GM18520 (cell line): Measurements from ENCODE around the gene CHST8.

Experiments used
- ATAC-seq: cut with Tn5 transposase; IDR thresholded peaks from one replicate; pipeline ENCODE4 v1.9.1; 2021; ENCODE audit not compliant: unreplicated experiment

The CHST8 gene

DNA sequence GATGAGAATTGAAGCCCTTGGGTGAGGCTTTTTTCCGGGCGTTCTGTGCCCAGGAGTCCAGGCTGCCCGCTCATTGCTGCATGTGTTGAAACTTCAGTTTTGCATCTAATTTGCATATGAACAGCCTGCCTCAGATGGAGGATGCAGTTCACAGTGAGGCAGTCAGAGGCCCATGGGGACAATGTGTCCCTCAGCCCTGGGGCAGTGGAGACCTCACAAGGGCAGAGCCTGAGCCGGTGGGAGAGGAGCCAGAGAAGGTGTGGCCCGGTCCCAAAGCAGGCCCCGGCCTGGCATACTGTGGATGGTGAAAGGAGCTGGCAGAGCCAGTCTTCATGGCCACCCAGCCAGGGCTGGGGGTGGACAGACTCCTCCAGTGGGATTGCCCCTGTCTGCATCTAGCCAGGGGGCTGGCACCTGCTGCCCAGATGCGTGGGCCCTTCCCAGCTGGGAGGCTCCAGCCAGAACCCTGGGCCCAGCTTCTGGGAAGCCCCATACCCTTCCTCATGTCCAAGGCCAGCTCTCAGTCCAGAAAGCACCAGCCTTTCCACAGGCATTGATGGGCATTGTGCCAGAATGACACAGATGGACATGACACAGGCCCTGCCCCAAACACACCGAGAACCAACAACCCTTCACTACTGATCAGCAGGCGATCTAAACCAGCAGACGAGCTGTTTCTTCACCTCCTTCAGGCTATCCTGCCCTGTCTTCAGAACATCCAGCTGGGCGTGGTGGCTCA lies 142.0 kb downstream of the CHST8 start:
- ATAC-seq: no peak

- ATAC-seq: no peak
These were observed 144.9 kb downstream of the CHST8 start for GRCh38 chr19:33766623-33767022.

DNA sequence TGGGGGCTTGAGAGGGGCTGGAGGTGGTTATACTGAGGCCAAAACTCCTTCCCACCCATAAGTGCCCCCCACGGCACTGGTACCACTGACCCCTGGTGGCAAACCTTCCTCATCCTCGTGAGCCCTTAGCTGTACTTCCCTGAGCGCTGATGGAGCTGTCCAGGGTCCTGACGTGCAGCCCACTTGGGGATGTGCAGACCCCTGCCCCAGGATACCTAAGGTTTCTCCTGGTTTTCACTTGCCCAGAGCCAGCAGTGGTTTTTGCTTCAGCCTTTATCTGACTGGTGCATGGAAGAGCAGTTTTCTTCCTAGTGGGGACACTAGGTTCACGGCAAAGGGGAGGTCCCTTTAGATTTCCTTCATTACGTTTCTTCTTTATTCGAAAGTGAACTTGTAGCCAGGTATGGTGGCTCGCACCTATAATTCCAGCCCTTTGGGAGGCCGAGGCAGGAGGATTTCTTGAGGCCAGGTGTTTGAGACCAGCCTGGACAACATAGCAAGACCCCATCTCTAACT lies 146.2 kb downstream of the CHST8 start:
- no peak for ATAC-seq

GRCh38 chr19:33769208-33769607 lies 147.5 kb downstream of the CHST8 start:
- no peak for ATAC-seq

DNA sequence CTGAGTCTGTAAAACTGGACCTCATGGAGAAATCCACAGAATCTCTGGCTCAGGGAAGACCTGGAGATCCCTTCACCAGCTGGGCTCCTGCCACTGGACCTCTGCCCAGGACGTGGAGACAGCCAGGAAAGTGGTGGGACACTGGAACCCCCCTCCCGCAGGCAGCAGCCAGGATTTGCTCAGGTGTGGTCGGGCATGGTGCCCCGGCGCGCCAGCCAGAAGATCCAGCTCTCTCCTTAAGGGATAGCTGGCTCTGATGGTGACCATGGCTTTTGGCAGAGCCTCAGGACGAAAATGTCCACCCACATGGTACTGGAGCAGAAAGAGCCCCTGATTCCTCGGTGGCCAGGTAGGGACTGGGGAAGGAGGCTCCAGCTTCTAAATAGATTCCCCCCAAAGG lies 148.4 kb downstream of the CHST8 start:
- no peak for ATAC-seq

DNA sequence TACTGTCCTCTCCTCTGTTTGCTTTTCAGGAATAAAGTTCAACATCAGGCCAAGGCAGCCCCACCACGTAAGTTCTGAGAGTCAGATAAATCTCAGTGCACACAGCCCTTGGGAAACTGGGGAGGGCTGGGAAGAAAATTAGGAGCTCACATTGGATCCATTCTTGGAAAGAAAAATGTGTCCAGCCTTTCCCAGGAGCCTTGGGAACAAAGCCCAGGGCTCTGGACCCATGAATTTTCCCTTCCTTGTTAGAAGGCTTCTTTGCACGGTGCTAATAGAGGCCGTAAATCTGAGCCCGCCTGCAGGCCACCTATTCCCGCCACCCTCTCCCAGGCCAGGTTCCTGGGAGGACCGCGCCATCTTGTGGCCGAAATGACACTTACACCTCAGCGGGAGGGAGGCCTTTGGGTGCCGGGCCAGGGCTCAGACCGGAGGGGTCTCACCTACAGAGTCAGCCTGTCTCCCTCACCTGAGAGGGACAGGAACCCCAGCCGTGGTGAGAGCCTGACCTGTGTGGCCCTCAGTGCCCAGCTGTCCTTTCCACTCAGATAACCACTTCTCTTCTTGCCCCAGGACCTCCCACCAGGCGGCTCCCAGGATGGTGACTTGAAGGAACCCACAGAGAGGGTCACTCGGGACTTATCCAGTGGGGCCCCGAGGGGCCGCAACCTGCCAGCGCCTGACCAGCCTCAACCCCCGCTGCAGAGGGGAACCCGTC lies 149.8 kb downstream of the CHST8 start:
- ATAC-seq: no peak

DNA sequence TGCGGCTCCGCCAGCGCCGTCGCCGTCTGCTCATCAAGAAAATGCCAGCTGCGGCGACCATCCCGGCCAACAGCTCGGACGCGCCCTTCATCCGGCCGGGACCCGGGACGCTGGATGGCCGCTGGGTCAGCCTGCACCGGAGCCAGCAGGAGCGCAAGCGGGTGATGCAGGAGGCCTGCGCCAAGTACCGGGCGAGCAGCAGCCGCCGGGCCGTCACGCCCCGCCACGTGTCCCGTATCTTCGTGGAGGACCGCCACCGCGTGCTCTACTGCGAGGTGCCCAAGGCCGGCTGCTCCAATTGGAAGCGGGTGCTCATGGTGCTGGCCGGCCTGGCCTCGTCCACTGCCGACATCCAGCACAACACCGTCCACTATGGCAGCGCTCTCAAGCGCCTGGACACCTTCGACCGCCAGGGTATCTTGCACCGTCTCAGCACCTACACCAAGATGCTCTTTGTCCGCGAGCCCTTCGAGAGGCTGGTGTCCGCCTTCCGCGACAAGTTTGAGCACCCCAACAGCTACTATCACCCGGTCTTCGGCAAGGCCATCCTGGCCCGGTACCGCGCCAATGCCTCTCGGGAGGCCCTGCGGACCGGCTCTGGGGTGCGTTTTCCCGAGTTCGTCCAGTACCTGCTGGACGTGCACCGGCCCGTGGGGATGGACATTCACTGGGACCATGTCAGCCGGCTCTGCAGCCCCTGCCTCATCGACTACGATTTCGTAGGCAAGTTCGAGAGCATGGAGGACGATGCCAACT lies 150.5 kb downstream of the CHST8 start:
- no peak for ATAC-seq

DNA sequence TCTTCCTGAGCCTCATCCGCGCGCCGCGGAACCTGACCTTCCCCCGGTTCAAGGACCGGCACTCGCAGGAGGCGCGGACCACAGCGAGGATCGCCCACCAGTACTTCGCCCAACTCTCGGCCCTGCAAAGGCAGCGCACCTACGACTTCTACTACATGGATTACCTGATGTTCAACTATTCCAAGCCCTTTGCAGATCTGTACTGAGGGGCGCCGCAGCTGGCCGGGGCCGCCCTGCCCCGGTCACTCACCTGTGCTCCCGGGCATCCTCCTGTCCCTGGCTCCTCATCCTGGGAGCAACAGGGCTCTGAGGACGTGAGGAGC lies 151.1 kb downstream of the CHST8 start:
- no peak for ATAC-seq

DNA sequence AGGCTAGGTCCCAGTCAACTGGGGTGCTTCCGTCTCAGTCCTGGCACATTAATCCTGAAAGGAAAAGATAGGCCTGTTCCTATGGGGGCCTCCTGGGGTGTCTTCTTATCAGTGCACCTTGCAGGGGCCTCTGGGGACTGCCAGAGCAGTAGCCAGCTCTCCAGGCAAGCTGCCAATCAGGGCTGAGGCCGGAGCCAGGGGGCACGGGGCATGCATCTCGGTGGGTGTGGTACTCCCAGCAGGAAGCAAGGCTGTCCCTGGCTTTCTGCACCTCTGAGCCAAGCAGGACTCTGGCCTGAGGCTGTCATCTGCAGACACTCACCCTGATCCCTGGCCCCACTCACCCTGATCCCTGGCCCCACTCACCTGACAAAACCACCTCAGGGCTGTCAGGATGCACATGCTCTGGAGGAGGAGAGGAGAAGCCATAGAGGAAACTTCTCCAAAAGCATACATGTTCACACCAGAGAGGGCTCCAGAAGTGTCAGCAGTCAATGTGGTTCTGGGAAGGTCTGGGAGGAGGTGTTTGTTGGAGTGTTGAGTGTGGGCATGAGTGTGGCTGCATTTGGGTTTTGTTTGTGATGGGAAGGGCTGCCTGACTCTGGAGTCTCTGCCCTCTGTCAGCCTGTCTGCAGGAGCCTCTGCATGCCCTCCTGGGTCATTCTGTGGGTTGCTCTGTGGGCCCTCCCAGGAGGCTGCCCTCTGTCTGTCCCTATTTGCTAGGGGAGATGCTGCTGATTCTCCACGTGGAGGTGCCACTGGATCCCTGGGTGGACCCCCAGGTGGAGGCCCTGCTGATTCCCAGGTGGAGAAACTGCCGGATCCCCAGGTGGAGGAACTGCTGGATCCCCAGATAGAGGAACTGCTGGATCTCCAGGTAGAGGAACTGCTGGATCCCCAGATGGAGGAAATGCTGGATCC lies 152.2 kb downstream of the CHST8 start:
- ATAC-seq: no peak

GRCh38 chr19:33774751-33775150 lies 153.0 kb downstream of the CHST8 start:
- ATAC-seq: no peak

DNA sequence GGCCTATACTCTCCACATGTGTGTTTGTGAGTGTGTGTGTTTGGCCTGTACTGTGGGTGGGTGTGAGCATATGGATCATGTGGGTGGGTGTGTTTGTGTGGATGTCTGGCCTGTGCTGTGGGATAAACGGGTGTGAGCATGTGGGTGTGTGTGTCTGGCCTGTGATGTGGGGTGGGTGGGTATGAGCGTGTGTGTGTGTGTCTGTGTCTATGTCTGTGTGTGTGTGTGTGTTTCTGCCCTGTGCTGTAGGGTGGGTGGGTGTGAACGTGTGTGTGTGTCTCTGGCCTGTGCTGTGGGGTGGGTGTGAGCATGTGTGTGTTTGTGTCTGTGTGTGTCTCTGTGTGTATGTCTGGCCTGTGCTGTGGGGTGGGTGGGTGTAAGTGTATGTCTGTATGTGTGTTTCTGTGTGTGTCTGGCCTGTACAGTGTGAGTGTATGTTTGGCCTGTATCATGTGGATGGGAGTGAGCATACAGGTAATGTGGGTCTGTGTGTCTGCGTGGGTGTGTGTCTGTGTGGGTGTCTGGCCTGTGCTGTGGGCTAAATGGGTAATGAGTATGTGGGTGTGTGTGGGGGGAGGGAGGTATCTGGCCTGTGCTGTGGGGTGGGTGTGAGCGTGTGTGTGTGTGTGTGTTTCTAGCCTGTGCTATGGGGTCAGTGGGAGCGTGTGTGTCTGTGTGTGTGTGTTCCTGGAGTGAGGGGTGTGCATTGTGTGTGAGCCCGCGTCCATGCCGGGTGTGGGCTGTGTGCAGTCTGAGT lies 154.2 kb downstream of the CHST8 start:
- ATAC-seq: no peak

DNA sequence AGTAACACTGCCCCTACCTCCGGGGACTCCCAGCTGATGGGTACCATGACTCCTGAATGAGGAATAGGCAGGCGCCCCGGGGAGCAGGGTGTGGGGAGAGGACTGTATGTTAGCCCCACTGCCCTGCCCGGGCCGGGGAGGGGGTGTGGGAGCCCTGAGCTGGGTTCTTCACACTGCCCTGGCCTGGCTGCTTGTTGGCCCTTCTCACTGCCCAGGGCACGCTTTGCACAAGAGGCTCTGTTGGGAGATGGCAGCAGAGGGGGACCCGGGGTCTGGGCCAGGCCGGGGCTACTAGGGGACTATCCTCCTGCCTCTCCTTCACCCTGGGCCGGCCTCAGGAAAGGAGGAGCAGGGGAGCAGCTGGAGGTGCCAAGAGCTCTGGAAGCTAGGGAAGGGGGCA lies 155.6 kb downstream of the CHST8 start:
- no peak for ATAC-seq

- ATAC-seq: no peak
These were observed 156.0 kb downstream of the CHST8 start for GRCh38 chr19:33777753-33778088.

DNA sequence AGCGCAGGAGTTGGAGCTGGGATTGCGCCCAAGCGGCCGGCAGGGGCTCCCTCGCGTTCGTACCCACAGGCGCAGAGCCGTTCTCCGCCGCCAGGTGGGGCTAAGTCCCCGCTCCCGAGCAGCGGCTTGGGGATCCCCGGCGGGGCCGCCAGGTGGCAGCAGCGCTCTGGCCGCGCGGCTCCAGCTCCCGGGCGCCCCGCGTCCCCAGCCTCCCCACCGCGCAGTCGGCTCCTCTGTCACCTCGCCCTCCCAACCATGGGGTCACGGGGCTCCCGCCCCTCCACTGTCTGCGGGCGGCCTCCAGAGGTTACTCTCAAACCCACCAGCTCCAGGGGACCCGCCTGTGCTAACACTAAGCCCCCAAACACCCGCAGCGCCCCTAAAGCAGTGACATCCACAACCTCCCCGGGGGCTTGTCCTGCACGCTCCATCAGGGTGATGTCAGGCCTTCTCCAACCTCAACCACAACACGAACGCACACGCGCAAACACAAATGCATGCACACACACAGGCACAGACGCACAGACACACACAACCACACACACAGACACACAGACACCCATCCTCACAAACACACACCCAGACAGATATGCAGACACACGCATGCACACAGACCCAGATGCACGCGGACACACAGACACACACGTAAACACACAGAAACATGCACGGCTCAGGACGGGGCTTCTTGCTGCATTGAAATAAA lies 156.5 kb downstream of the CHST8 start:
- ATAC-seq: peak; percentile 73

DNA sequence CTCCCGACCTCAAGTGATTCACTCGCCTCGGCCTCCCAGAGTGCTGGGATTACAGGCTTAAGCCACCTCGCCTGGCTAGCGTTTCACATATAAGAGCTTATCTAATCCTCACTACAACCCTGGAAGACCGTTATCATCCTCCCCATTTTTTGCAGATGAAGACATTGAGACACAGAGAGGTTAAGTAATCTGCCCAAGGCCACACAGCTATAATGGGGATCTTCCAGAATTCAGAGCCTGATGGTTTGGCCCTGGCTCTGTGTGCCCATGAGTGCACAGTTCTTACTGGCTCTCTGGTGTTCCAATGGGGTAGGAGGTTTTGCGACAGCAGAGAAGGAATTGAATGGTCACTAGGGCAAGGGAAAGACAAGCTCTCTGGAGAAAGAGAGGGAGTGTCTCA lies 158.1 kb downstream of the CHST8 start:
- ATAC-seq: no peak

DNA sequence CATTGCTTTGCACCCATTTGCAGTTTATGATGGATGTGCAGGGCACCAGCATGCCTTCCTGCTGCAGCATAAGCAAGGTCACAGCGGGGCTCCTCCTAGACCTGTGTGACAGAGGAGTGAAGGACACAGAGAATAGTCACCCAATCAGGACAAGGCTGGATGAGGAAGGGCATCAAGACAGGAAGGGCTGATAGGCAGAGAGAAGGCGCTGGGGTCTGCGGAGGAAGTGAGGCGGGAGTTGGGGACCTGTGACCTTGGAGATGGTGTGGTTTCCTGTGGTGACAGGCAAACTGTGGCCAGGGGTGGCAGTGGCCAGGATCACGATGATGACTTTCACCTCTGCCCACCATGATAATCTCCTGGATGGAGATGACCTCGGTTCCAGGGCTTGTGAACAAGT lies 158.5 kb downstream of the CHST8 start:
- no peak for ATAC-seq

GRCh38 chr19:33780746-33781145 lies 159.0 kb downstream of the CHST8 start:
- ATAC-seq: no peak

DNA sequence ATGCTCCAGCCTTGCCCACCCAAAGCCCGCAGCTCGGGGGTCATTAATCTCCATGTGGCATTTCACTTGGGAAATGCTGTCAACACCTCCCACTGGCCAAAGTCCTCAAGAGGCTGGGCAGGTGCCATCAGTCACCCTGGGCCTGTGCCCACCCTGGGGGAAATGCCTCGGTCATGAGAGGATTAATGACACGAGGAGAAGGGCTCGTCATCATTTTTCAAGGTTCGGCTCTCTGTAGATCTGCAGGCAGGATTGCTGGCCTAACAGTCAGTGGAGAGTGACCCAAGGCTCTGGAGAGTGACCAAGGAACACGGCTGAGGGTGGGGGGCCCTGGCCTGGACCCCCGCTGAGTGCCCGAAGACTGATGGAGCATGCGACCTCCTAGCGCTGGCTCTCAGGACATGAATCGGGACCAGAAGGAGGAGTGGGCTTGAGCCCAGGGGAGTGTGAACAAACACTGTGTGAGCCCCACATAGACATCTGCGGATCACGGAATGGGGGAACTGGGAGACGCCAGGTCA lies 159.7 kb downstream of the CHST8 start:
- ATAC-seq: no peak

GRCh38 chr19:33781996-33782395 lies 160.2 kb downstream of the CHST8 start:
- ATAC-seq: no peak
